HG03571 (cell line): ENCODE data around the gene PRC1.

ENCODE experiments used
- ATAC-seq: cut with Tn5 transposase; IDR thresholded peaks from one replicate; pipeline ENCODE4 v1.9.1; 2021; ENCODE audit not compliant: unreplicated experiment

The PRC1 gene

GRCh38 chr15:90955624-90956273 lies 38.6 kb downstream of the PRC1 start:
- ATAC-seq: no peak

- peak; percentile 84 for ATAC-seq
Measured at GRCh38 chr15:90954712-90955623, 39.4 kb downstream of the PRC1 start, which contains the start of gene RCCD1. TSS of gene RCCD1 (plus strand) at chr15:90954884. CDS start at chr15:90956735, 1,851 bp downstream.

GRCh38 chr15:90953947-90954711 lies 40.2 kb downstream of the PRC1 start:
- no peak for ATAC-seq

GRCh38 chr15:90952901-90953677 lies 41.2 kb downstream of the PRC1 start:
- ATAC-seq: no peak

DNA sequence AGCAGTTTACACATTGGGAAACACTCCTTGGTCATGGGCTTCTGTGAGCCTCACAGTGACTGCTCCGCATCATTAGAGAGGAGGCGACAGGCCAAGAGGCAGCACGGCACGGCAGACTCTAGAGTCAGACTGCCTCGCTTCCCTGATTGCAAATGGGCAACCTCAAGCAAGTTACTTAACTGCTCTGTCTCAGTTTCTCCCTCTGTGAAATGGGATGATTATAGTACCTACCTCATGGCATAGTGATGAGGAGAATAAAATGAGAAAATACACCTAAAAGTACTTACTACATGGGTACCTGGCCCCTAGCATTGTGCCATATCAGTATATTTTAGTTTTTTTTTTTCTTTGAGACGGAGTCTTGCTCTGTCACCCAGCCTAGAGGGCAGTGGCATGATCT lies 43.7 kb downstream of the PRC1 start:
- no peak for ATAC-seq

DNA sequence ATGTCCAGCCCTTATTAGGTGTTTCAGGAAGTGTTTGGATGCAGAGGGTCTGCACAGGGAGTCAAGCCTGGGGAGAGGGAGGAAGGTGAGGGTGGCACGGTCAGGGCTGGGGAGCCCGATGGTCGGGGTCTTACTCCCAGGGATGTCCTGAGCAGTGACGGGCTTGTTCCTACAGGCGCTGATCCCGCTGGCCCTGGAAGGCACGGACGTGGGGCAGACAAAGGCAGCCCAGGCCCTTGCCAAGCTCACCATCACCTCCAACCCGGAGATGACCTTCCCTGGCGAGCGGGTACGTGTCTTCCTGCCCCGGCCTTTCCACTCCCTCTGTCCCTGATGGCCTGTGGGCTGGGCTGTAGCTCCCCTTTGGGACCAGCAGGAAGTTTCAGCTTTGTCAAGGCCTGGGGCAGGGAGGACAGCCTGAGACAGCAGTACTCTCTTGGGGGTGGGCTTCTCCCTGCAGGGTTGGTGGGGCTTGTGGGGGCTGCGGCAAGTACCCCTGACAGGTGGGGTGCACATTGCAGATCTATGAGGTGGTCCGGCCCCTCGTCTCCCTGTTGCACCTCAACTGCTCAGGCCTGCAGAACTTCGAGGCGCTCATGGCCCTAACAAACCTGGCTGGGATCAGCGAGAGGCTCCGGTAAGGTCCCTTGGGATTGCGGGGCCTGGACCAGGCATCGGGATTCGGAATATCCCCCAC lies 44.2 kb downstream of the PRC1 start:
- no peak for ATAC-seq

GRCh38 chr15:90948506-90948905 lies 45.8 kb downstream of the PRC1 start:
- ATAC-seq: no peak

GRCh38 chr15:90947577-90948357 lies 46.6 kb downstream of the PRC1 start:
- ATAC-seq: no peak

DNA sequence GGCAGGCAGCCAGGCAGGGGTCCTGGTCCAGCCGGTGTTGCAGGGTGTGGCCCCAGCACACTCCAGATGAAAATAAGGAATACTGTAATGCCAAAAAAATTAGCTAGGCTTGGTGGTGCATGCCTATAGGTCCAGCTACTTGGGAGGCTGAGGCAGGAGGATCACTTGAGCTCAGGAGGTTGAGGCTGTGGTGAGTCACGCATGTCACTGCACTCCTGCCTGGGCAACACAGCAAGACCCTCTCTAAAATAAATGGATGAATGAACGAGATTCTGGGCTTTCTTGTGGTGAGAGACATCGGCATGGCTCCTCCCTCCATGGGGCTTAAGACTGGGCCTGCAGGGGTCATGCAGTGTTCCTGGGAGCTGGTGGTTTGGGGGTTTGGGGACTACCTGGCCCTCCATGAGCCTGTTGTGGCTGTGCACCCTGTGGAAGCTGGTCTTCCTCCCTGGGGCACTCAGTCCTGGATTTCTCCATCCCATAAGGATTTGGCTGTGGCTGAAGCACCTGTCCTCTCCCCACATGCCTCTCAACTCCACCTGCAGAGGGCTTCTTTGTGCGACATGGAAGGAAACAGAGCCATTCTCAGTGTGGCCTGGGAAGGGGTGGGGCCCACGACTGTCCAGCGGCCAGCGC lies 47.3 kb downstream of the PRC1 start:
- no peak for ATAC-seq

DNA sequence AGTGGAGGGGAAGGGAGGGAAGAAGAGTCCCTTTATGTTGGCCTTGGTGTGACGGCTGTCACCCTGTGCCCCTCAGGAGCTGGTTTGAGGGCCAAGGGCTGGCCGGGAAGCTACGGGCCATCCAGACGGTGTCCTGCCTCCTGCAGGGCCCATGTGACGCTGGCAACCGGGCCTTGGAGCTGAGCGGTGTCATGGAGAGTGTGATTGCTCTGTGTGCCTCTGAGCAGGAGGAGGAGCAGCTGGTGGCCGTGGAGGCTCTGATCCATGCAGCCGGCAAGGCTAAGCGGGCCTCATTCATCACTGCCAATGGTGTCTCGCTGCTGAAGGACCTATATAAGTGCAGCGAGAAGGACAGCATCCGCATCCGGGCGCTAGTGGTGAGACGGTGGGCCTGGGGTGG lies 47.8 kb downstream of the PRC1 start:
- ATAC-seq: no peak

DNA sequence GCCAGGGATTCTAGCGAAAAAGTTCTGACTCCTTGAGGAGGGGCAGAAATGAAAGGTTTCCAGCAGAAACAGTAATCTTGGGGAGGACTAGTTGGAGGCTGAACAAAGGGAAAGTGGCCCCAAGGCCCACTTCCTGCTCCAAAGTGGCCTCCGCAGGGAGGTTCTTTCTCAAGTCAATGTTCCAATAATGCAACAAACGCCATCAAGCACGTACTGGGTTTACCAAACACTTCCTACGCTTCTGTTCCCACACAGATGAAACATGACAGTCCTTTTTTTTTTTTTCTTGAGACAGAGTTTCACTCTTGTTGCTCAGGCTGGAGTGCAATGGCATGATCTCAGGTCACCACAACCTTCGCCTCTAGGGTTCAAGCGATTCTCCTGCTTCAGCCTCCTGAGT lies 49.2 kb downstream of the PRC1 start:
- ATAC-seq: no peak

GRCh38 chr15:90942354-90943120 lies 51.8 kb downstream of the PRC1 start:
- no peak for ATAC-seq

DNA sequence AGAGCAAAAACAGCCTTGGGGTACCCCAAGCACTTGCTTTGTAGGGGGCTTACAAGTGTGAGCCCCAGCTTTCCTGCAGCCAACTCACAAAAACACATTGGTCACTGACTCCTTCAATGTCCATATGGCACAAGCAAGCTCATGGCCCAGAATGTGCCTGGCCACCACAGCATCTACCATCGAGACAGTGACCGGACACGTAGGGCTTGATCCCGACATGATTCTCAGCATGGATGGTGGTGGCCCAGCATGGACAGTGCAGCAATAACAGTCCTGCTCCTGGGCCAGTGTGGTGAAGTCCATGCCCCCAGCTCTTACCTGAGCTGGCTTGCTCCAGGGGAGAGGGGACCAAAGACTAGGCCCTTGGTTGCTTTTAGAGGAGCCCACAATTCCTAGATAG lies 53.3 kb downstream of the PRC1 start:
- ATAC-seq: no peak

DNA sequence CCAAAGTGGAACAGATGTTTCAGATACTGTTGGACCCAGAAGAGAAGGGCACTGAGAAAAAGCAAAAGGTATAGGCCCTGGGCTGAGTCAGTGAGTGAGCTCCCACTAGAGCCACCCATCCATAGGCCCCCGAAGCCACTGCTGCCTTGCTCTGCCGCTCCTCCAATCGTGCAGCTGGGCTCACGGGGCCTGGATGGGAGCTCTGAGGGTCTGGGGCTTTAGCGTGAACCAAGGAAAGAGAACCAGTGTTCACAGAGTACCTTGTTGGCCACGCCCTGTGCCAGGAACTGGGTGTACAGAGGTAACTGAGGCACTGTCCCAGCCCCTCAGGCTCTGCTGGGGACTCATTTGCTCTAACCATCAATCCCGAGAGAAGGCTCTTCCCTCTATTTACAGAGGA lies 54.6 kb downstream of the PRC1 start:
- no peak for ATAC-seq

DNA sequence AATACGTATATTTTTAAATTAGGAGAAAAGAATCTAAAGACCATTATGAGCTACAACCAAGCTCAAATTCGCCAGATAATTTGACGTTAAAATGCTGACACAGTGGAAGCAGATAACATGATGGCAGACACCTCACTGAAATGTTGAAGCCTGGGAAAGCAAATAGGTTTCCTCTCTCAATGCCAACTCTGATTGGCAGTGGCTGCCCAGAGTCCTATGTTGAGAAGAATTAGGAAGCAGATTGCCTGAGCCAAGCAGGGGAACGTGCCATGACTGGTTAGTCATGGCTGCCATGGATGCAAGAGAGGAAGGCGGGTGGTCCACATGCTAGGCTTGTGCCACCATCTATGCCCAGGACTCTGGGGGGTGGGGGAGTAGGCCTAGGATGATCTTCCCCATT lies 56.1 kb downstream of the PRC1 start:
- ATAC-seq: no peak

DNA sequence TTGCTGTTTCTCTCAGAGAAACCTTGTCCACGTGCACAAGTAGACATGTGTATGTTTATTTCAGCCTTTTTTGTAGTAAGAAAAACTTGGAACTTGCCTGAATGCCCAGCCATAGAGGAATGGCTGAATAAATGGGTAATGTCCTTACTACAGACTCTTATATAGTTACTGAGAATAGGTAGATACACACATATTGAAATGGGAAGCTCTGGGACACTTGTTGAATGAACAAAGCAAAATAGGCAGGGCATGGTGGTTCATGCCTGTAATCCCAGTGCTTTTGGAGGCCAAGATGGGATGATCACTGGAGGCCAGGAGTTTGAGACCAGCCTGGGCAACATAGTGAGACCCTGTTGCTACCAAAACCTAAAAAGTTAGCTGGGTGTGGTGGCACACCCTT lies 57.5 kb downstream of the PRC1 start:
- ATAC-seq: no peak

DNA sequence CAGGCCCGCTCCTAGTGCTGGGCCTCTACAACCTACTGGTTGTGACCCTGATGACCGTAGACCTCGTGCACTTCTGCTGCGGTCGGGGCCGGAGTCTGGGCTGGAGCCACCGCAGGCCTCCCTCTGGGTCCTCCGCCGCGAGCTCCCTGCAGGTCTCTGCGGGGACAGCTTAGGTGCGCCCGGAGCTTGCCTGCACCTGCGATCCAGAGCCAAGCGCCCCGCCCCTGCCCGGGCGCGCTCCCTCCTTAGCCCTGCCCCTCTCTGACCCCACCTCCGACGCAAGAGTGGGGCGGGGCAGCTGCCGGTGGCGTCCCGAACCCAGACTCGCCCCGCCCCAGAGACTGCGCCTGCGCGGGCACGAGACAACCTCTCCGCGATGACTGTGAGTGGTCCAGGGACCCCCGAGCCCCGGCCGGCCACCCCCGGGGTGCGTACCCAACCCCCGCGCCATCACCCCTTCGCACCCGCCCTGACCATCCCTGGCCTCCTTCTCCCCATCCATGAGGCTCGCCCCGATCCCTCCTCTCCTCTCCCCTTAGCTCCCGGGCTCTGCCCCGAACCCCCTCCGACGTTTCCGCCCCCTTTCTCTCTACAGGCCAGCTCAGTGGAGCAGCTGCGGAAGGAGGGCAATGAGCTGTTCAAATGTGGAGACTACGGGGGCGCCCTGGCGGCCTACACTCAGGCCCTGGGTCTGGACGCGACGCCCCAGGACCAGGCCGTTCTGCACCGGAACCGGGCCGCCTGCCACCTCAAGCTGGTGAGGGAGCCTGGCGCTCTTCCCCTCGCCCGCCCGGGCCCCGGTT lies 59.2 kb downstream of the PRC1 start, which contains the start of gene UNC45A:
Gene UNC45A (plus strand): TSS at position 337 of the 803 bp plus-strand sequence. CDS start 40 bp downstream, at position 377.
- peak; percentile 63 for ATAC-seq
